Activated naive CD4-positive, alpha-beta T cell treated with anti-CD3 and anti-CD28 coated beads, Interleukin-2, amount 50 U/mL, for 16 hours (primary cell): ENCODE data around the gene GGA1.
"Not testable (repeated sequence)": the region's sequence is repeated elsewhere in the genome, so short reads cannot be mapped to it uniquely, and the experiment has no call there.

Experiments
- DNase-seq: peaks from one replicate; pipeline ENCODE4 v3.0.0-alpha.2; 2020

The GGA1 gene

DNA sequence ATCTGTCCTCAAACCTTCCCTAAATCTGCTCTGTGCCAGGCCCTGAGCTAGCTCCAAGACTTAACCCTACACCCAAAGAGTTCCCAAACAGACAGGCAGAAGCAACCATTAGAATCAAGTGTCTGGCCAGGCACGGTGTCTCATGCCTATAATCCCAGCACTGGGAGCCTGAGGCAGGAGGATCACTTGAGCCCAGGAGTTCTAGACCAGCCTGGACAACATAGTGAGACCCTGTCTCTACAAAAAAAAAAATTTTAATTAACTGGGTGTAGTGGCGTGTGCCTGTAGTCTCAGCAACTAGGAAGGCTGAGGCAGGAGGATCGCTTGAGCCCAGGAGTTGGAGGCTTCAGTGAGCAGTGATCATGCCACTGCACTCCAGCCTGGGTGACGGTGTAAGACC is 47.9 kb downstream of the GGA1 start:
- DNase-seq = not testable (repeated sequence)

GRCh38 chr22:37657590-37658132 is 49.0 kb downstream of the GGA1 start:
- no peak for DNase-seq

DNA sequence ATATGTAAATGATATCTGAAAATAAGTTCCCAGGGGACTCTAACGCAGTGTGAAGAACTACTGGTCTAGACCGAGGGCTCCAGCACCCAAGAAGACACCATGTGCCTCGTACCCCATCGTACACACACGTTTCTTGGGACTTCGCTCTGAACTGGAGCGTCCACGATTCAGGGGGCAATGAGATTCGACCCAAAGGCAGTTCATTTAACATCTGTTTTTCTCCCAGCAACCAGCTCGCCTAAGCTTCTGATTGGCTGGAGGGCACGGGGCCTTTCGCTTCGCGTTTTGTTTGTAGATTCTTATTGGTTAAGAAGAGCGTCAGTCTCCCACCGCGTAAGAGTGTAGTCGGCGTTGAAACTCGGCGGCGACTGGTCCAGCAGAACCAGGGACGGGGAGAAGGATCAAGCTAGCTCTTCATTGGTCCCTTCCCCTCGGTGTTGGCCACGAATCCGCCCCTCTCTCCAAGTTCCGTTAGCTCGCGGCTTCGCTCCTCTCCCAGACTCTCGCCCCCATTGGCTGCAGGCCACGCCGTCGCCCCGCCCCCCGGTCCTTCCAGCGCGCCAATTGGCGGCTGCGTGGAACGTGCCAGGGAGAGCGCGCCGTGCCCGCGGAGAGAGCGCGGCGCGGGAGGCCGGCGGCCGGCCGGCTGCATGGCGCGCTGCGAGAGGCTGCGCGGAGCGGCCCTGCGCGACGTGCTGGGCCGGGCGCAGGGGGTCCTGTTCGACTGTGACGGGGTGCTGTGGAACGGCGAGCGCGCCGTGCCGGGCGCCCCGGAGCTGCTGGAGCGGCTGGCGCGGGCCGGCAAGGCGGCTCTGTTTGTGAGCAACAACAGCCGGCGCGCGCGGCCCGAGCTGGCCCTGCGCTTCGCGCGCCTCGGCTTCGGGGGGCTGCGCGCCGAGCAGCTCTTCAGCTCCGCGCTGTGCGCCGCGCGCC is 49.8 kb downstream of the GGA1 start, which contains the start of gene PDXP:
PDXP (plus strand) TSS at position 591 of the 933 bp plus-strand sequence; CDS start at position 651, 60 bp downstream.
- peak; percentile 99 for DNase-seq

GRCh38 chr22:37659066-37659896 is 50.6 kb downstream of the GGA1 start:
- peak; percentile 47 for DNase-seq

DNA sequence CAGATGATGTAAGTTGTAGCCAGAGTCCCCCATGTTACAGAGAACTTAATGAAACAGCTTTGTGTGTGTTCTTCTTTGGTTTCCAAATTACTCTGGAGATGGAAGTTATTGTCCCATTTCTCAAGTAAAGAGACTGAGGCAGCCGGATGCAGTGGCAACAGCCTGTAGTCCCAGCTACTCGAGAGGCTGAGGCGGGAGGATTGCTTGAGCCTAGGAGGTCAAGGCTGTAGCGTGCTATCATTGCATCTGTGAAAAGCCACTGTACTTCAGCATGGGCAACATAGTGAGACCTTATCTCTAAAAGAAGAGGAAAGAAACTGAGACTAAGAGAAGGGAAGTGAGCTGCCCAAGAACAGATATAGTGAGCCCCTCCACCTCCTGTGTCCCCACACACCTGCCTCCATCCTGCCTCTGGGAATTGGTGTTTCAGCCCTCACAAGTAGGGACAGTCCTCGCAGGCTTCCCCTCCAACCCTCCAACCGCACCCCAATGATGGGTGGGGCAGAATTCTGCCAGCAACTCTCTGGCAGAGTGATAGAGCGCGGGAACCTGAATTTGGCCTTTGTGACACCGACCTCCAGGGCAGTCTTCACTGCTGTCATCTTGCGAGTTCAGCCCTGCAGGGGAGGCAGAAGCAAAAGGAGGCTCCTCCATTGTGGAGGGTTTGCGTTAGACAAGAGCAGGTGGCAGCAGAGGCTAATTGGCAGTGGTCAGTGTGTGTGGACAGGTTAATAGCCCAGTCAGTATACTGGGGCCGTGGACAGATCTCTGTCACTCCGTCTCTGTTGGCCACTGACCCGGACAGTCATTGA is 51.5 kb downstream of the GGA1 start:
- no peak for DNase-seq

DNA sequence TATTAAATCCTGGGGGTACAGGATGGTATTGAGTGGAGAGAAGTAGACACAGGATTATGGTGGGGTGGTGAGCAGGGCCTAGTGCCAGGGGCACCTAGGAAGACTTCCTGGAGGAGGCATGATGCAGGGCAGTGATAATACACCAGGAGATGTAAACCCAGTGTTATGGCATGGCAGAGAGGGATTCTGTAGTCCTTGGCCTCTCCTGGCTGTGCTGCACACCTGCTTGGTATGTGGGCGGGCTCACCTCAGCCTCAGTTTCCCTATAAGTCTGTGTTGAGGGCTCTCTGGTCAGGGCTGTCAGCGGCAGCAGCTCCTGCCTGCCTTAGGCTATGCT is 52.0 kb downstream of the GGA1 start:
- DNase-seq = no peak

DNA sequence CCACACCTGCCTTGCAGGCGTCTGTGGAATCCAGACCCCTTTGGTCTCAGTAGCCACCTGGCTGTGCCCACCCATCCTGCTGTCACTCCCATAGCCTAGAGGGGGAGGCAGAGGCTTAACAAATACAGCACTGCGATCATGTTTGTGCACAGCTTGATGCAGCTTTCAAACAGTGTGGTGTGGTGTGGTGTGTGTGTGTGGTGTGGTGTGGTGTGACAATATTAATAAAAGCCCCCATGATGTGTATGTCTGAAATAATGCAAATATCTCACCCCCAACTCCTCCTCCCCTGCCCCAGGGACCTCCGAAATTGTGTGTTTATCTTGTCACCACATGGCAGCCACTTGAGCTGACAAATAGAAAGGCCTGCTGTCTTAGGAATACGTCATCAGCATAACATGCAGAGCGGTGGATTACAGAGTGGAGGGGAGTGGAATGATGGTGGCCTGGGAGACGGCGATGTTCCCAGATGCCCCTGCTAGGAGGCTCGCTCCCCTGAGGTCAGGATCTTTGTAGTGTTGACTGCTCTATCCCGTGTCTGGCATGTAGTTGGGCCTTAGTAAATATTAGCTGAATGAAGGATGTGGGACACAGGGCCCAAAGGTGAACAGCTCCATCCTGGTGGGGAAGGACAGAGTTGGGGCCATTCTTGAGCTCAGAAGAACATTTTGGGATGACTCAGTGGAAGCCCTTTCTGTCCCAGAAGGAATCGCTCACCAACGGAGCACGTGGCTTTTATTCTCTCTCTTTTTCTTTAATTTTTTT is 52.7 kb downstream of the GGA1 start:
- no peak for DNase-seq

- DNase-seq = no peak
These were observed 53.4 kb downstream of the GGA1 start for GRCh38 chr22:37662039-37662438.

DNA sequence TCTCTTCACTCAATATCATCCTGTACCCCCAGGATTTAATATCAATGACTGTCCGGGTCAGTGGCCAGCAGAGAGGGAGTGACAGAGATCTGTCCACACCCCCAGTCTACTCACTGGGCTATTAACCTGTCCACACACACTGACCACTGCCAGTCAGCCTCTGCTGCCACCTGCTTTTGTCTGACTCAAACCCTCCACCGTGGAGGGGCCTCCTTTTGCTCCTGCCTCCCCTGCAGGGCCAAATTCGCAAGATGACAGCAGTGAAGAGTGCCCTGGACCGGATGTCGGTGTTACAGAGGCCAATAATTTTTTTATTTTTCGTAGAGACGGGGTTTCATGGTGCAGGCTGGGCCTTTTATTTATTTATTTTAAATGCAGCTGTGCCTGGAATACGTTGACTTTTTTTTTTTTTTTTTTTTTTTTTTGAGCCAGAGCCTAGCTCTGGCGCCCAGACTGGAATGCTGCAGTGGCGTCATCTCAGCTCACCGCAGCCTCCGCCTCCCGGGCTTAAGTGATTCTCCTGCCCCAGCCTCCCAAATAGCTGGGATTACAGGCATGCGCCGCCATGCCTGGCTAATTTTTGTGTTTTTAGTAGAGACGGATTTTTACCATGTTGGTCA is 55.0 kb downstream of the GGA1 start:
- no peak for DNase-seq

DNA sequence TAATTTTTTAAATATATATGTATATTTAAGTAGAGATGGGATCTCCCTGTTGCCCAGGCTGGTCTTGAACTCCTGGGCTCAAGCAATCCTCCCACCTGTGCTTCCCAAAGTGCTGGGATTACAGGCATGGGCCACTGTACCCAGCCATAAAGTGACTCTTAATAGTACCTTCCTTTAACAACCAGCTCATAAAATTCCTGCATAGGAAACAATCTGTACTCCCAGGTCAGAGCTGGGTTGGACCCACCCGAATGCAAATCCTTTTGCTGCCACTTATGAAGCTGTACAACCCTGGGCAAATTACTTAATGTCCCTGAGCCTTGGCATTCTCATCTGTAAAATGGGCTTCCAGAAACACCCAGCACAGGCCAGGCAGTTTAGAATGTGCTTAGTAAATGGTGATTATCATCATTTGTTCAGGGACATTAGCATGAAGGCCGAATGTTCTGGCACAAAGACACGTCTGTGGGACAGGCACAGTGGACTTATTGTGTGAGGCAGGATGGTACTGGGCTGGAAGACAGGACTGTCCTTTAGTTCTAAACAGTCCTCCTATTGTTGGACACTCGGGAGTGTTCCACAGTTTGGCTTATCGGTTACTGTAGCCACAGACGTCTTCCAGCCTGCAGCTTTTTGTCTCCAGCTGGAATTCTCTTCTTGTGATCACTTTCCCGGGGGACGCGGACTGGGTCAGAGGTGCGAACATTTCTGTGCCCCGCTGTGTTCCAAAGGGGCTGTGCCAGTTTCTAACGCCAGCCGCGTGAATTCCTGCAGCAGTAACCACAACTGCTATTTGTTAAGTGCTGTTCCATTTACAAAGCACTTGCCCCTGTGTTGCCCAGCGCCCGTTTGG is 55.8 kb downstream of the GGA1 start:
- no peak for DNase-seq

DNA sequence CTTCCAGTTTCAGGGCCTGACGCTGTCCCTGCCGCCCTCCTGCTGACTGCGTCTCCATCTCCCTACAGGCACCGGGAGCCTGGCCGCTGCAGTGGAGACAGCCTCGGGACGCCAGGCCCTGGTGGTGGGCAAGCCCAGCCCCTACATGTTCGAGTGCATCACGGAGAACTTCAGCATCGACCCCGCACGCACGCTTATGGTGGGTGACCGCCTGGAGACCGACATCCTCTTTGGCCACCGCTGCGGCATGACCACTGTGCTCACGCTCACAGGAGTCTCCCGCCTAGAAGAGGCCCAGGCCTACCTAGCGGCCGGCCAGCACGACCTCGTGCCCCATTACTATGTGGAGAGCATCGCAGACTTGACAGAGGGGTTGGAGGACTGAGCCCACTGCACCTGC is 56.9 kb downstream of the GGA1 start:
- DNase-seq = no peak

DNA sequence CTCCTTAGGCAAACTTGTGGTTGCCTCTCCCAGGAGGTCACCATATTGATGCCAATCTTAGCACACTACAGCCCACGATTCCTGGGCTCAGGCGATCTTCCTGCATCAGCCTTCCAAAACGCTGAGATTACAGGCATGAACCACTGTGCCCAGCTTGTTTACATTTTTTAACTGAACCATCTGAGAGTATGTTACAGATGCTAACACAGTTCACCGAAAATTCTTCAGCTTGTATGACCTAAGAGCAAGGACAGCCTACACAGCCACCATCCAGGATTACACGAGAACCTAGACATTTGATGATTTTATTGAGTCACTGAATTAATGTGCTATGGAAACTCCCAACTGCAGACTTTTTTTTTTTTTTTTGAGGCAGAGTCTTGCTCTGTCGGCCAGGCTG is 61.0 kb downstream of the GGA1 start:
- no peak for DNase-seq

GRCh38 chr22:37672206-37672919 is 63.7 kb downstream of the GGA1 start:
- DNase-seq = peak; percentile 26

- no peak for DNase-seq
These were observed 64.4 kb downstream of the GGA1 start for GRCh38 chr22:37672920-37673455.

DNA sequence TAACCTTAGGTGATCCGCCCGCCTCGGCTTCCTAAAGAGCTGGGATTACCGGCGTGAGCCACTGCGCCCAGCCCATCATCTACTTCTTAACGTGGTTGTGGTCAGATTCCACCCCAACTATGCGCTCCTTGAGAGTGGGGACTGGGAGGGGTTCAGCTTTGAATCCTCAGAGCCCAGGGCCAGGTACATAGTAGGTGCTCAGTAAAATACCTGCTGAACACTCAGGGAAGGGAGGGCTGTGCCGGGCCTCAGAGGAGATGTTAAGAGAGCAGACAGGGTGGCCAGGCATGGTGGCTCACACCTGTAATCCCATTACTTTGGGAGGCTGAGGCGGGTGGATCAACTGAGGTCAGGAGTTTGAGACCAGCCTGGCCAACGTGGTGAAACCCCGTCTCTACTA is 65.6 kb downstream of the GGA1 start:
- DNase-seq = no peak

DNA sequence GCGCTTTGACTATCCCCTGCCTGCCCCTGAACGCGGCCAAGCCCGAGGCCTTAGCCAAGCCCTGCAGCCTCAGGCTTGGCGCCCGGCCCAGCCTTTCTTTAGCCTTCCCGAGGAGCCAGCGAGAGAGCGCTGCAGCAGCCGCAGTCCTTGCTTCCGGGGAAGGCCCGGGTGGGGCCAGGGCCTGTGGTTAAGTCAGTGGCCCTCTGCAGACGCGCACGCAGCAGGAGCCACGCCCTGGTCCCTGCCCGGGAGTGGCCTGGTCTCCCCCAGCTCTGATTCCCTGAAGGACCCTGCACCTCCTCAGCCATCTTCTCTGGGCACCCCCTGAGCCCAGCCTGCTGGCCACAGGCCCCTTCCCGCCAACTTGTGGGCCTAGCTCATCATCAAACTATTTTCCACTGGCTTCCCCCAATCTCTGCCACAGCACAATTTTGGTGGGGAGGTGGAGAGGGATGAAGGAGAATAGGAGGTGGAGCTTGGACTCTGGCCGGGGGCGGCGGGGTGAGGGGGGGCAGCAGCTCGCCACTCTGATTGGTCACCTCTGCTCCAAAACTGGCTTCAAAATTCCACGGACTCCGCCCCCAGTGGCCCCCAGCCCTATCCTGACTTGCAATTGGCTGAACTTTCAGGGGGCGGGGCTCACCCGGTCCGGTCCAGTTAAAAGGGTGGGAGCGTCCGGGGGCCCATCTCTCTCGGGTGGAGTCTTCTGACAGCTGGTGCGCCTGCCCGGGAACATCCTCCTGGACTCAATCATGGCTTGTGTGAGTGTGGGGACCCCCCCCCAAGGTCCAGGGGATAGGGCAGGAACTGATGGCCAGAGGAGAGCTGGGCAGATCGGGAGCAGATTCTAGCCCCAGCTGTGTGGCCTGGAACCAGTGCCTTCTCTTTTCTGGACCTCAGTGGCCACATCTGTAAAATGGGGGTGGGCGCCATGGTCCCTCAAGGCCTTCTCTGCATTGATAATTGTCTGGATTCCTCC is 66.6 kb downstream of the GGA1 start, which contains the start of gene LGALS1:
LGALS1 (plus strand) TSS at position 686 of the 979 bp plus-strand sequence; CDS start at position 753, 67 bp downstream.
- peak; percentile 42 for DNase-seq

DNA sequence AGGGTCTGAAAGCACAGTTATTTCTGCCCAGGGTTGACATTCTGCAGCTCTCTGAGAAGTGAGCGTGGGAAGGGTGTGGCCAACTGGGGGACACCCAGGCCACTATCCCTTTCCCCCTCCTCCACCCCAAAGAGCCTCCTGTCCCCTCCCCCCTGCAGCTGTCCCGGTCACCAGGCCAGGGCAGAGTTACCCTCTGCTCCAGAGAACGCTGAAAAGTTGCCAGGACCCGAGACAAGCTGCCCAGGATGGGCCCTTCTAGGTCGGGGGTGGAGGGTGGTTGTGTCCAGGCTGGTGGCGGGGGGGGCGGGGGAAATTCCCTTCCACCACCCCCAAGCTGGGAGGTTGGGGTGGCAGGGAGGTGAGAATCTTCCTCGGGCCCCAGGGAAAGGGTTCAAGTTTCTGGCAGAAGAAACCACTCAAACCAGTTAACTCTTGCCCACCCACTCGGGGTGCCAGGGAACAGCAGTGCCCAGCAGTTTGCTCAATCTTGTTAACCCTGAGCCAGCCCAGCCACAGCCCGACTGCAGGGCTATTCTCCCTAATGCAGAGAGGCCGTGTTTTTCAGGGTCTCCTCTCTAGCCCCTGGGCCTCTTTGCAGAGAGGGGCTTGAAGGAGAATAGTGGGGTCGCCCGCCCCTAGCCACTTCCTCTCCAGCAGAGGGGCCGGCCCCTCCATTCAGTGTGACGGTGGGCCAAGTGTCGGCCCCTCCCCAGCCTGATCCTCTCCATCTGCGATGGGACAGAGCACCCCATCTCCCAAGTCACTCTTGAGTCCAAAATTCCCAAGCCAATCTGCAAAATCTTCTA is 67.5 kb downstream of the GGA1 start:
- no peak for DNase-seq
